HepG2 (cell line): Measurements from ENCODE around the gene CLEC16A. TPM values are rescaled to one million over a fixed set of nuclear protein-coding genes. Genes with fewer than 3 reads are reported as not detected.

Experiments used
- ARID2 ChIP-seq: sonication (generic); formaldehyde crosslinking; IDR thresholded peaks from 2 replicates; pipeline ENCODE4 v1.8.1; 2022; ENCODE audit warnings: mild to moderate bottlenecking, missing genetic modification reagents, borderline replicate concordance
- CCDC6 ChIP-seq: sonication (generic); formaldehyde crosslinking; IDR thresholded peaks from 2 replicates; pipeline ENCODE4 v1.8.1; 2022; ENCODE audit warnings: mild to moderate bottlenecking, missing genetic modification reagents, moderate library complexity
- EHMT2 ChIP-seq: fragments of 200-600 bp; sonication (generic); IDR thresholded peaks from 2 replicates; pipeline ENCODE4 v1.7.0; 2017; ENCODE audit warnings: antibody characterized with exemption, low read depth, low read length, borderline replicate concordance
- FOSL2 ChIP-seq: sonication (generic); formaldehyde crosslinking; IDR thresholded peaks from 2 replicates; pipeline ENCODE4 v1.4.0; 2020; ENCODE audit warnings: missing genetic modification reagents
- FOXP1 ChIP-seq, 2 experiments: fragments of 450-650 bp in 1 of 2; IDR thresholded peaks; 2 replicates each; pipeline ENCODE4 v1.6.1; 2017 to 2018; ENCODE audit warnings: antibody characterized with exemption in 1 of 2
- HMGXB4 ChIP-seq, 2 experiments: sonication (generic) in 1 of 2; formaldehyde crosslinking in 1 of 2; IDR thresholded peaks; 2 replicates each; pipeline versions ENCODE4 v1.4.0 to v1.6.1; 2018 to 2020; ENCODE audit warnings: missing genetic modification reagents in 2 of 2, borderline replicate concordance in 1 of 2, low read depth in 1 of 2, mild to moderate bottlenecking in 1 of 2, missing biosample characterization in 1 of 2
- HNF4G ChIP-seq, 2 experiments: sonication (generic) in 1 of 2; formaldehyde crosslinking in 1 of 2; IDR thresholded peaks; 2 replicates each; pipeline versions ENCODE4 v1.4.0 to v1.6.1; 2011 to 2020; ENCODE audit warnings: borderline replicate concordance in 2 of 2, low read depth in 2 of 2, mild to moderate bottlenecking in 2 of 2, low read length in 1 of 2, missing genetic modification reagents in 1 of 2, moderate library complexity in 1 of 2
- JUN ChIP-seq: sonication (generic); formaldehyde crosslinking; IDR thresholded peaks from 2 replicates; pipeline ENCODE4 v1.4.0; 2020; ENCODE audit warnings: mild to moderate bottlenecking, missing genetic modification reagents
- MYNN ChIP-seq: sonication (generic); formaldehyde crosslinking; IDR thresholded peaks from 2 replicates; pipeline ENCODE4 v1.4.0; 2020; ENCODE audit warnings: mild to moderate bottlenecking, low read depth, missing genetic modification reagents
- NR2F2 ChIP-seq: IDR thresholded peaks from 2 replicates; pipeline ENCODE4 v1.6.1; 2012; ENCODE audit warnings: low read depth, inconsistent platforms, borderline replicate concordance
- SOX13 ChIP-seq, 3 experiments: fragments of 450-650 bp in 1 of 3; sonication (generic) in 1 of 3; formaldehyde crosslinking in 1 of 3; IDR thresholded peaks in 2 of 3; conservative IDR thresholded peaks in 1 of 3; 2 replicates each; pipeline versions ENCODE4 v1.5.0 to v1.6.1; 2016 to 2020; ENCODE audit warnings: antibody characterized with exemption in 1 of 3, mild to moderate bottlenecking in 1 of 3, missing compliant biosample characterization in 1 of 3, missing genetic modification reagents in 1 of 3, moderate library complexity in 1 of 3
- SP5 ChIP-seq: IDR thresholded peaks from 2 replicates; pipeline ENCODE4 v1.6.1; 2016; ENCODE audit warnings: low read depth, borderline replicate concordance
- SRF ChIP-seq: IDR thresholded peaks from 2 replicates; pipeline ENCODE4 v1.6.1; 2011; ENCODE audit warnings: mild to moderate bottlenecking, low read depth, low read length, moderate library complexity
- TBX2 ChIP-seq: sonication (generic); formaldehyde crosslinking; IDR thresholded peaks from 2 replicates; pipeline ENCODE4 v1.5.0; 2020; ENCODE audit warnings: missing genetic modification reagents, mild to moderate bottlenecking, borderline replicate concordance
- TGIF2 ChIP-seq: IDR thresholded peaks from 2 replicates; pipeline ENCODE4 v1.6.1; 2016; ENCODE audit warnings: control low read depth, missing compliant biosample characterization
- ZEB1 ChIP-seq: IDR thresholded peaks from 2 replicates; pipeline ENCODE4 v1.6.1; 2012; ENCODE audit warnings: mild to moderate bottlenecking, low read depth, inconsistent platforms; ENCODE audit not compliant: insufficient replicate concordance
- ZNF430 ChIP-seq: sonication (generic); formaldehyde crosslinking; IDR thresholded peaks from 2 replicates; pipeline ENCODE4 v1.9.0; 2021; ENCODE audit warnings: mild to moderate bottlenecking, missing genetic modification reagents
- ZNF44 ChIP-seq: sonication (generic); formaldehyde crosslinking; IDR thresholded peaks from 2 replicates; pipeline ENCODE4 v1.5.1; 2020; ENCODE audit warnings: mild to moderate bottlenecking, missing genetic modification reagents
- ZNF674 ChIP-seq: sonication (generic); formaldehyde crosslinking; IDR thresholded peaks from 2 replicates; pipeline ENCODE4 v1.5.0; 2020; ENCODE audit warnings: low read depth, mild to moderate bottlenecking, missing genetic modification reagents
- ZNF709 ChIP-seq: sonication (generic); formaldehyde crosslinking; IDR thresholded peaks from 2 replicates; pipeline ENCODE4 v1.5.0; 2020; ENCODE audit warnings: mild to moderate bottlenecking, missing genetic modification reagents
- polyA plus RNA-seq, 8 experiments: library from polyadenylated mRNA; depleted of rRNA in 3 of 8; stranded (reverse) in 7 of 8; unstranded in 1 of 8; fragments of >200 nt; fragmentation: Illumina TruSeq in 4 of 8; extraction: Trizol in 4 of 8; gene quantifications; 2 replicates each; pipeline versions ENCODE4 v1.2.1 to v1.2.3, GENCODE V29; 2011 to 2016; ENCODE audit warnings: low read depth in 4 of 8, missing spikeins in 1 of 8, mixed read lengths in 1 of 8; ENCODE audit not compliant: insufficient read depth in 1 of 8
- total RNA-seq, 5 experiments: library from RNA; depleted of rRNA; stranded (reverse); fragments of >200 nt; fragmentation: Illumina TruSeq; extraction: Trizol; gene quantifications; 2 replicates each; pipeline ENCODE4 v1.2.3, GENCODE V29; 2016; ENCODE audit warnings: low read depth in 1 of 5
- TF ChIP-seq, protein P1 (sequence below): sonication (generic); formaldehyde crosslinking; IDR thresholded peaks from 2 replicates; pipeline ENCODE4 v1.5.1; 2020; ENCODE audit warnings: missing genetic modification reagents, mild to moderate bottlenecking, borderline replicate concordance
- TF ChIP-seq, protein P2 (sequence below): IDR thresholded peaks from 2 replicates; pipeline ENCODE4 v1.6.1; 2016; ENCODE audit warnings: missing compliant biosample characterization, missing genetic modification reagents, borderline replicate concordance

CLEC16A gene
- total and polyA plus RNA-seq, 2 of the 13 experiments (the other 11 are each of a cell fraction or from before 2014, with no cell fraction given), result 8.5 to 10.3 TPM

GRCh38 chr16:11016524-11016988, 72.2 kb downstream of the CLEC16A start (continued):
- TF ChIP-seq ZNF430 (CRISPR knock-in tag) (peak; percentile 24; the same call in 1 of the 2 replicates), ZEB1 (peak; percentile 72), ARID2 (CRISPR knock-in tag) (no peak), CCDC6 (CRISPR knock-in tag) (0 out of 2 replicates have a peak, but pooled peaks have one; percentile 11), HNF4G (IDR thresholded peaks at IDR 0.05; ENCODE audit: borderline replicate concordance, low read depth, low read length) (peak; percentile 54; the same call in 1 of the 2 replicates), HNF4G (CRISPR knock-in tag; IDR thresholded peaks at IDR 0.05; ENCODE audit: borderline replicate concordance, low read depth) (no peak), TGIF2 (CRISPR knock-in tag) (peak; percentile 19; the same call in 1 of the 2 replicates), ZNF44 (CRISPR knock-in tag) (no peak), ZNF709 (CRISPR knock-in tag) (0 out of 2 replicates have a peak, but pooled peaks have one; percentile 28), TBX2 (CRISPR knock-in tag) (0 out of 2 replicates have a peak, but pooled peaks have one; percentile 46), EHMT2 (0 out of 2 replicates have a peak, but pooled peaks have one; percentile 14), SOX13 (IDR thresholded peaks at IDR 0.05) (no peak; the same call in 1 of the 2 replicates), SOX13 (CRISPR knock-in tag; conservative IDR thresholded peaks at IDR 0.05 in 1 of 2, IDR thresholded peaks at IDR 0.05 in 1 of 2) (peak in 1 of 2 experiments; percentile 89; a peak in 2 of 4 replicates), FOSL2 (CRISPR knock-in tag) (peak; percentile 57; the same call in 1 of the 2 replicates), SP5 (CRISPR knock-in tag) (peak; percentile 35; the same call in 1 of the 2 replicates), FOXP1 (IDR thresholded peaks at IDR 0.05) (no peak), FOXP1 (CRISPR knock-in tag; IDR thresholded peaks at IDR 0.05) (peak; percentile 73), JUN (CRISPR knock-in tag) (peak; percentile 11; the same call in 1 of the 2 replicates), ZNF674 (CRISPR knock-in tag) (no peak), NR2F2 (peak; percentile 55; the same call in 1 of the 2 replicates), HMGXB4 (CRISPR knock-in tag; IDR thresholded peaks at IDR 0.05; ENCODE audit: borderline replicate concordance in 1 of 2, low read depth in 1 of 2) (0 out of 4 replicates have a peak, but pooled peaks of 1 of the 2 experiments have one; percentile 19), MYNN (no peak), SRF (0 out of 2 replicates have a peak, but pooled peaks have one; percentile 48)
- TF ChIP-seq, protein P1, sequence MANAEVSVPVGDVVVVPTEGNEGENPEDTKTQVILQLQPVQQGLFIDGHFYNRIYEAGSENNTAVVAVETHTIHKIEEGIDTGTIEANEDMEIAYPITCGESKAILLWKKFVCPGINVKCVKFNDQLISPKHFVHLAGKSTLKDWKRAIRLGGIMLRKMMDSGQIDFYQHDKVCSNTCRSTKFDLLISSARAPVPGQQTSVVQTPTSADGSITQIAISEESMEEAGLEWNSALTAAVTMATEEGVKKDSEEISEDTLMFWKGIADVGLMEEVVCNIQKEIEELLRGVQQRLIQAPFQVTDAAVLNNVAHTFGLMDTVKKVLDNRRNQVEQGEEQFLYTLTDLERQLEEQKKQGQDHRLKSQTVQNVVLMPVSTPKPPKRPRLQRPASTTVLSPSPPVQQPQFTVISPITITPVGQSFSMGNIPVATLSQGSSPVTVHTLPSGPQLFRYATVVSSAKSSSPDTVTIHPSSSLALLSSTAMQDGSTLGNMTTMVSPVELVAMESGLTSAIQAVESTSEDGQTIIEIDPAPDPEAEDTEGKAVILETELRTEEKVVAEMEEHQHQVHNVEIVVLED (CRISPR knock-in tag), result no peak
- TF ChIP-seq, protein P2, sequence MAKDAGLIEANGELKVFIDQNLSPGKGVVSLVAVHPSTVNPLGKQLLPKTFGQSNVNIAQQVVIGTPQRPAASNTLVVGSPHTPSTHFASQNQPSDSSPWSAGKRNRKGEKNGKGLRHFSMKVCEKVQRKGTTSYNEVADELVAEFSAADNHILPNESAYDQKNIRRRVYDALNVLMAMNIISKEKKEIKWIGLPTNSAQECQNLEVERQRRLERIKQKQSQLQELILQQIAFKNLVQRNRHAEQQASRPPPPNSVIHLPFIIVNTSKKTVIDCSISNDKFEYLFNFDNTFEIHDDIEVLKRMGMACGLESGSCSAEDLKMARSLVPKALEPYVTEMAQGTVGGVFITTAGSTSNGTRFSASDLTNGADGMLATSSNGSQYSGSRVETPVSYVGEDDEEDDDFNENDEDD (CRISPR knock-in tag), result no peak
